ENCODE measurements around the gene RNU7-1. TPM values are rescaled to one million over a fixed set of nuclear protein-coding genes. Genes with fewer than 3 reads are reported as not detected.

Gene RNU7-1
- total and polyA plus RNA-seq, 2 donors (not counting 1 experiment from before 2014, with no cell fraction given): not detected

- Mint-ChIP-seq H3K9me3 (ENCODE audit: insufficient read depth) (no peaks in the 10 kb centered on the region), H3K4me1 (peaks cover 59% of the 10 kb centered on the region), H3K27ac (no peak overlapping the region), H3K4me3 (no peak overlapping the region), H3K27me3 (no peaks in the 10 kb centered on the region)
- ChIA-PET CTCF (interaction anchor here (0.7 to 13.5 kb wide), 6 partner anchors 10 to 143 kb away, joined by 3 to 944 read pairs (median 60); partner anchors contain the start of genes C12orf57, C1RL, PTPN6 and RNU7-1), POLR2A (interaction anchor here (18.2 kb wide), 1 partner anchor 22 kb away, joined by 662 read pairs; the partner anchor contains the start of genes C12orf57, PTPN6 and RNU7-1)
- no peaks in the 10 kb centered on the region for H3K9me3 ChIP-seq (ENCODE audit: control extremely low read depth in 1 of 3, control insufficient read depth in 2 of 3, insufficient read depth in 1 of 3, low read length in 2 of 3)
- no peak overlapping the region for H3K4me2 ChIP-seq (replicated peaks; ENCODE audit: low read depth, low read length, poor library complexity, severe bottlenecking)
- H3K79me2 ChIP-seq (ENCODE audit: control insufficient read depth, insufficient read depth, low read length): peaks cover 39% of the 10 kb centered on the region
- 91% methylated on average over 5 of the region's 7 CpGs for WGBS (ENCODE audit: insufficient coverage)
- peaks cover 47 to 60% of the 10 kb centered on the region in 2 donors for H3K4me1 ChIP-seq (ENCODE audit: control insufficient read depth in 2 of 2, insufficient read depth in 2 of 2, low read length in 2 of 2)
- H2AFZ ChIP-seq (ENCODE audit: insufficient read depth, low read depth, low read length, poor library complexity, severe bottlenecking): no peak overlapping the region
- no peaks in the 10 kb centered on the region for H3K27me3 ChIP-seq (replicated peaks in 1 of 4; ENCODE audit: control extremely low read depth in 1 of 4, control insufficient read depth in 3 of 4, insufficient read depth in 4 of 4, low read length in 3 of 4)
- peaks cover 14% of the 10 kb centered on the region for H4K20me1 ChIP-seq (ENCODE audit: control insufficient read depth, insufficient read depth, low read length, poor library complexity, severe bottlenecking)
- H3K36me3 ChIP-seq (replicated peaks in 1 of 2; ENCODE audit: control extremely low read depth in 1 of 2, control insufficient read depth in 1 of 2, extremely low read depth in 1 of 2, insufficient read depth in 2 of 2, low read length in 1 of 2): peaks cover 0 to 49% of the 10 kb centered on the region in 2 experiments
- H3K9ac ChIP-seq (ENCODE audit: low read length): no peak overlapping the region
- no peak for TF ChIP-seq CTCF (IDR thresholded peaks at IDR 0.05)
- TF ChIP-seq EZH2 (IDR thresholded peaks at IDR 0.05; ENCODE audit: borderline replicate concordance, insufficient read depth, low read depth, low read length, poor library complexity, severe bottlenecking): no peak
- no peak overlapping the region for H3K27ac ChIP-seq (ENCODE audit: low read length in 2 of 2)
- intact Hi-C loops (cut with micrococcal nuclease): no loop called here
- no peak overlapping the region for H3K4me3 ChIP-seq (ENCODE audit: control extremely low read depth in 1 of 5, extremely low read depth in 1 of 5, insufficient read depth in 1 of 5, low read depth in 2 of 5, low read length in 4 of 5)
- ATAC-seq (ENCODE audit: low read depth) (no peak), DNase-seq (no peak)
Measured at GRCh38 chr12:6966351-6966750, 22.7 kb downstream of the RNU7-1 start.

- no peak overlapping the region for H3K4me3 ChIP-seq (ENCODE audit: control extremely low read depth in 1 of 5, extremely low read depth in 1 of 5, insufficient read depth in 1 of 5, low read depth in 2 of 5, low read length in 4 of 5)
- H4K20me1 ChIP-seq (ENCODE audit: control insufficient read depth, insufficient read depth, low read length, poor library complexity, severe bottlenecking): peaks cover 14% of the 10 kb centered on the region
- no peaks in the 10 kb centered on the region for H3K9me3 ChIP-seq (ENCODE audit: control extremely low read depth in 1 of 3, control insufficient read depth in 2 of 3, insufficient read depth in 1 of 3, low read length in 2 of 3)
- no peak overlapping the region for H3K4me3 Mint-ChIP-seq
- no peak overlapping the region for H3K9ac ChIP-seq (ENCODE audit: low read length)
- ATAC-seq (ENCODE audit: low read depth): no peak
- peaks cover 0 to 42% of the 10 kb centered on the region in 2 experiments for H3K36me3 ChIP-seq (replicated peaks in 1 of 2; ENCODE audit: control extremely low read depth in 1 of 2, control insufficient read depth in 1 of 2, extremely low read depth in 1 of 2, insufficient read depth in 2 of 2, low read length in 1 of 2)
- no peak overlapping the region for H3K27ac ChIP-seq (ENCODE audit: low read length in 2 of 2)
- no peak overlapping the region for H2AFZ ChIP-seq (ENCODE audit: insufficient read depth, low read depth, low read length, poor library complexity, severe bottlenecking)
- peaks cover 52% of the 10 kb centered on the region for H3K79me2 ChIP-seq (ENCODE audit: control insufficient read depth, insufficient read depth, low read length)
- H3K4me1 ChIP-seq (ENCODE audit: control insufficient read depth in 2 of 2, insufficient read depth in 2 of 2, low read length in 2 of 2): peaks cover 40 to 53% of the 10 kb centered on the region in 2 donors
- intact Hi-C loops (cut with micrococcal nuclease): no loop called here
- 90% methylated on average over 5 of the region's 10 CpGs for WGBS (ENCODE audit: insufficient coverage)
- no peaks in the 10 kb centered on the region for H3K9me3 Mint-ChIP-seq (ENCODE audit: insufficient read depth)
- H3K4me2 ChIP-seq (replicated peaks; ENCODE audit: low read depth, low read length, poor library complexity, severe bottlenecking): no peak overlapping the region
- H3K4me1 Mint-ChIP-seq: peaks cover 59% of the 10 kb centered on the region
- H3K27ac Mint-ChIP-seq: no peak overlapping the region
- ChIA-PET POLR2A (interaction anchor here (1.8 to 3.0 kb wide), 2 partner anchors 24 to 95 kb away, joined by 3 to 23 read pairs; partner anchors contain the start of genes C12orf57, RNU7-1 and SPSB2), CTCF (interaction anchor here (0.8 to 3.0 kb wide), 12 partner anchors 9 to 122 kb away, joined by 3 to 68 read pairs (median 5); partner anchors contain the start of genes C12orf57, PTPN6, RNU7-1 and SPSB2)
- no peak for DNase-seq
- no peaks in the 10 kb centered on the region for H3K27me3 ChIP-seq (replicated peaks in 1 of 4; ENCODE audit: control extremely low read depth in 1 of 4, control insufficient read depth in 3 of 4, insufficient read depth in 4 of 4, low read length in 3 of 4)
- no peak for TF ChIP-seq CTCF (IDR thresholded peaks at IDR 0.05)
- TF ChIP-seq EZH2 (IDR thresholded peaks at IDR 0.05; ENCODE audit: borderline replicate concordance, insufficient read depth, low read depth, low read length, poor library complexity, severe bottlenecking): no peak
- no peaks in the 10 kb centered on the region for H3K27me3 Mint-ChIP-seq
Measured at GRCh38 chr12:6967651-6968100, 24.1 kb downstream of the RNU7-1 start.

Measured in B cell (primary cell).